IMR-90 (cell line): ENCODE results near the gene SPPL3. TPM values are rescaled to one million over a fixed set of nuclear protein-coding genes. Genes with fewer than 3 reads are reported as not detected.

ENCODE experiments used
- ATAC-seq: fragments of 200-7000 bp; cut with Tn5 transposase; 2 replicates; pipeline ENCODE4 v1.9.1; 2020; ENCODE audit warnings: low read depth, mild to moderate bottlenecking, moderate library complexity
- BruUV-seq: library from RNA; stranded (reverse); fragments of 400-500 nt; replicated peaks from 2 replicates; lab custom pipeline; 2021; lab: Mats Ljungman, UMichigan
- CTCF ChIA-PET: fragments of 300-600 bp; formaldehyde crosslinking; extraction: SDS; loops from one replicate; lab custom pipeline; 2021; ENCODE audit warnings: antibody characterized with exemption; lab: Yijun Ruan, JAX
- POLR2A ChIA-PET: fragments of 300-600 bp; sonication (Branson Sonifier 250); formaldehyde crosslinking; loops from one replicate; lab custom pipeline; 2022; ENCODE audit warnings: antibody characterized with exemption; ENCODE audit not compliant: unreplicated experiment; lab: Charles Lee
- DNase-seq: peaks from one replicate; pipeline ENCODE4 v3.0.0; 2013
- H2AFZ ChIP-seq: replicated peaks from 2 replicates; pipeline ENCODE3; 2013; ENCODE audit warnings: low read length, mild to moderate bottlenecking; ENCODE audit not compliant: poor library complexity
- H2AK5ac ChIP-seq: 2 replicates; pipeline ENCODE4 v1.6.1; 2013; ENCODE audit warnings: low read depth, low read length, inconsistent platforms
- H2AK9ac ChIP-seq: replicated peaks from 2 replicates; pipeline ENCODE3; 2013; ENCODE audit warnings: mild to moderate bottlenecking, low read depth, low read length, moderate library complexity; ENCODE audit not compliant: poor library complexity
- H2BK120ac ChIP-seq: 2 replicates; pipeline ENCODE4 v1.6.1; 2013; ENCODE audit warnings: low read depth, low read length, inconsistent platforms
- H2BK15ac ChIP-seq: 3 replicates; pipeline ENCODE4 v1.6.1; 2013; ENCODE audit warnings: low read depth, low read length, inconsistent platforms
- H2BK20ac ChIP-seq: 2 replicates; pipeline ENCODE4 v1.6.1; 2013; ENCODE audit warnings: low read depth, mild to moderate bottlenecking, inconsistent platforms, low read length, moderate library complexity
- H2BK5ac ChIP-seq: 2 replicates; pipeline ENCODE4 v1.6.1; 2013; ENCODE audit warnings: mild to moderate bottlenecking, low read depth, low read length, inconsistent platforms; ENCODE audit not compliant: poor library complexity, severe bottlenecking
- H3K14ac ChIP-seq: replicated peaks from 2 replicates; pipeline ENCODE4 v1.6.1; 2013; ENCODE audit warnings: low read depth, low read length, inconsistent platforms
- H3K18ac ChIP-seq: 2 replicates; pipeline ENCODE4 v1.6.1; 2013; ENCODE audit warnings: low read depth, low read length, control low read depth
- H3K23ac ChIP-seq: 2 replicates; pipeline ENCODE4 v1.6.1; 2013; ENCODE audit warnings: low read depth, low read length, inconsistent platforms
- H3K27ac ChIP-seq: 2 replicates; pipeline ENCODE4 v1.5.1; 2013; ENCODE audit warnings: mild to moderate bottlenecking, control low read depth, low read length; ENCODE audit not compliant: insufficient read depth
- H3K27me3 ChIP-seq: 2 replicates; pipeline ENCODE4 v1.6.1; 2013; ENCODE audit warnings: low read length; ENCODE audit not compliant: control insufficient read depth, insufficient read depth
- H3K36me3 ChIP-seq: 2 replicates; pipeline ENCODE4 v1.6.1; 2013; ENCODE audit warnings: low read length, mixed read lengths; ENCODE audit not compliant: control insufficient read depth, insufficient read depth
- H3K4ac ChIP-seq: 2 replicates; pipeline ENCODE4 v1.6.1; 2013; ENCODE audit warnings: low read depth, low read length, inconsistent platforms
- H3K4me1 ChIP-seq: 2 replicates; pipeline ENCODE4 v1.6.1; 2013; ENCODE audit warnings: low read length, mixed read lengths; ENCODE audit not compliant: control insufficient read depth, insufficient read depth
- H3K4me2 ChIP-seq: 2 replicates; pipeline ENCODE4 v1.6.1; 2013; ENCODE audit warnings: low read depth, mild to moderate bottlenecking, control low read depth, low read length, moderate library complexity
- H3K4me3 ChIP-seq: 2 replicates; pipeline ENCODE4 v1.5.1; 2013; ENCODE audit warnings: low read depth, mild to moderate bottlenecking, control low read depth, low read length, moderate library complexity; ENCODE audit not compliant: insufficient read depth
- H3K56ac ChIP-seq: 2 replicates; pipeline ENCODE4 v1.6.1; 2013; ENCODE audit warnings: low read length, inconsistent platforms; ENCODE audit not compliant: insufficient read depth; ENCODE audit errors: extremely low read depth
- H3K79me1 ChIP-seq, 2 experiments: 2 replicates each; pipeline ENCODE4 v1.6.1; 2013; ENCODE audit warnings: low read length in 2 of 2, inconsistent platforms in 1 of 2, low read depth in 1 of 2
- H3K9ac ChIP-seq: 2 replicates; pipeline ENCODE4 v1.6.1; 2013; ENCODE audit warnings: low read depth, low read length, control low read depth
- H3K9me1 ChIP-seq: 2 replicates; pipeline ENCODE4 v1.6.1; 2013; ENCODE audit warnings: low read length, inconsistent platforms; ENCODE audit not compliant: insufficient read depth
- H3K9me3 ChIP-seq: 2 replicates; pipeline ENCODE4 v1.6.1; 2013; ENCODE audit warnings: low read length; ENCODE audit not compliant: control insufficient read depth, insufficient read depth
- H4K20me1 ChIP-seq: 2 replicates; pipeline ENCODE4 v1.6.1; 2013; ENCODE audit warnings: low read length, inconsistent platforms; ENCODE audit not compliant: insufficient read depth
- H4K5ac ChIP-seq: 2 replicates; pipeline ENCODE4 v1.6.1; 2013; ENCODE audit warnings: mild to moderate bottlenecking, low read depth, low read length, control low read depth
- H4K8ac ChIP-seq, 2 experiments: 2 replicates each; pipeline ENCODE4 v1.6.1; 2013; ENCODE audit warnings: low read depth in 2 of 2, low read length in 2 of 2, control low read depth in 1 of 2, inconsistent platforms in 1 of 2
- H4K91ac ChIP-seq: 2 replicates; pipeline ENCODE4 v1.6.1; 2013; ENCODE audit warnings: low read depth, low read length, inconsistent platforms; ENCODE audit not compliant: insufficient read depth
- BHLHE40 ChIP-seq: fragments of 150-350 bp; IDR thresholded peaks from 2 replicates; pipeline ENCODE4 v1.6.1; 2016; ENCODE audit warnings: mild to moderate bottlenecking, low read depth, low read length
- MAFK ChIP-seq: IDR thresholded peaks from 2 replicates; pipeline ENCODE4 v1.6.1; 2012; ENCODE audit warnings: low read depth, low read length, improper control_type of control experiment
- NFE2L2 ChIP-seq: fragments of 150-350 bp; IDR thresholded peaks from 2 replicates; pipeline ENCODE4 v1.6.1; 2016; ENCODE audit warnings: low read depth, mild to moderate bottlenecking, low read length
- POLR2A ChIP-seq: IDR thresholded peaks from 2 replicates; pipeline ENCODE4 v1.6.1; 2012; ENCODE audit warnings: mild to moderate bottlenecking, low read depth, low read length
- RCOR1 ChIP-seq: IDR thresholded peaks from 2 replicates; pipeline ENCODE4 v1.6.1; 2012; ENCODE audit warnings: mild to moderate bottlenecking, low read length, improper control_type of control experiment; ENCODE audit not compliant: insufficient replicate concordance
- WGBS, 2 experiments: methylation state at CpG; one replicate each; pipeline versions ENCODE4 v1.1.5 to v1.1.7; 2013; ENCODE audit warnings: missing lambda C conversion rate in 2 of 2; ENCODE audit not compliant: insufficient read length in 1 of 2; ENCODE audit errors: extremely low coverage in 2 of 2; 5-methylcytosine and 5-hydroxymethylcytosine counted together
- dilution Hi-C: fragments of 300-500 bp; cut with HindIII; formaldehyde crosslinking; loops from one replicate; pipeline ENCODE4 v1.14.3; 2018; ENCODE audit warnings: low sequenced_read_pairs; ENCODE audit not compliant: unreplicated experiment
- in situ Hi-C: fragments of 300-500 bp; cut with MboI; formaldehyde crosslinking; loops from 3 replicates; pipeline ENCODE4 v1.14.3; 2019; ENCODE audit warnings: low sequenced_read_pairs, inconsistent platforms, mixed read lengths
- intact Hi-C: fragments of 100-400 bp; cut with micrococcal nuclease; formaldehyde crosslinking; loops from 2 replicates; pipeline ENCODE4 v1.10.0; 2022
- polyA plus RNA-seq, 3 experiments: library from polyadenylated mRNA; depleted of rRNA; stranded (reverse); fragments of >200 nt; gene quantifications; 2 replicates each; pipeline ENCODE4 v1.2.3, GENCODE V29; 2012; ENCODE audit warnings: low replicate concordance in 1 of 3
- total RNA-seq: library from RNA; depleted of rRNA; stranded (reverse); fragments of >200 nt; gene quantifications from 2 replicates; pipeline ENCODE4 v1.2.3, GENCODE V29; 2012
- TF ChIP-seq, protein P1 (sequence below): fragments of 150-350 bp; IDR thresholded peaks from 2 replicates; pipeline ENCODE4 v1.6.1; 2016; ENCODE audit warnings: low read depth, mild to moderate bottlenecking, low read length, moderate library complexity, borderline replicate concordance

Gene SPPL3
- total and polyA plus RNA-seq, 2 of the 4 experiments (the other 2 are of a cell fraction): 1.6 to 18.0 TPM

DNA sequence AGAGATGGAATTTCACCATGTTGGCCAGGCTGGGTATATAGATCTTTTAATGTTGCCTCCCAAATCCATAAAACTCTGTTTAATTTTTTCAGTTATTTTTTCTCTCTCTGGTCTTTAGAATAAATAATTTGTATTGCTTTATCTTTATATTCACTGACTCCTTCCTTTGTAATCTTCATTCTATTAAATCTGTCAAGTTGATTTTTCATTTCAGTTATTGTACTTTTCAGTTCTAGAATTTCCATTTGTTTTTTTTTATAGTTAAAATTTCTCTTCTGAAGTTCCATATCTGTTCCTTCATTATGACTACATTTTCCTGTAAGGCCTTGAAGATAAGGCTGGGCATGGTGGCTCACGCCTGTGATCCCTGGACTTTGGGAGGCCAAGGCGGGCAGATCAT, 13.6 kb upstream of the SPPL3 start:
- no peak for TF ChIP-seq POLR2A
- no peak for TF ChIP-seq BHLHE40
- no peak for TF ChIP-seq RCOR1
- no peak for TF ChIP-seq NFE2L2
- TF ChIP-seq, protein P1, sequence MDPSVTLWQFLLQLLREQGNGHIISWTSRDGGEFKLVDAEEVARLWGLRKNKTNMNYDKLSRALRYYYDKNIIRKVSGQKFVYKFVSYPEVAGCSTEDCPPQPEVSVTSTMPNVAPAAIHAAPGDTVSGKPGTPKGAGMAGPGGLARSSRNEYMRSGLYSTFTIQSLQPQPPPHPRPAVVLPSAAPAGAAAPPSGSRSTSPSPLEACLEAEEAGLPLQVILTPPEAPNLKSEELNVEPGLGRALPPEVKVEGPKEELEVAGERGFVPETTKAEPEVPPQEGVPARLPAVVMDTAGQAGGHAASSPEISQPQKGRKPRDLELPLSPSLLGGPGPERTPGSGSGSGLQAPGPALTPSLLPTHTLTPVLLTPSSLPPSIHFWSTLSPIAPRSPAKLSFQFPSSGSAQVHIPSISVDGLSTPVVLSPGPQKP: no peak
- no peak for TF ChIP-seq MAFK
- ChIA-PET POLR2A (no interaction called here), CTCF (no interaction called here)

More for the DNA sequence above, 13.6 kb upstream of the SPPL3 start:
- peaks cover 10% of the 10 kb centered on the region for H3K9me3 ChIP-seq
- no peak overlapping the region for H4K8ac ChIP-seq
- in situ Hi-C loops: no loop called here
- no peaks in the 10 kb centered on the region for H4K20me1 ChIP-seq
- no peak overlapping the region for H4K91ac ChIP-seq
- no peak overlapping the region for H3K9ac ChIP-seq
- DNase-seq (no peak), ATAC-seq (no peak)
- no peak overlapping the region for H3K14ac ChIP-seq
- H3K36me3 ChIP-seq: no peaks in the 10 kb centered on the region
- H3K27me3 ChIP-seq: no peaks in the 10 kb centered on the region
- no peak overlapping the region for H2AFZ ChIP-seq
- H3K4me3 ChIP-seq: no peak overlapping the region
- BruUV-seq: no TSS peak
- no peak overlapping the region for H3K56ac ChIP-seq
- no peak overlapping the region for H2BK5ac ChIP-seq
- no peak overlapping the region for H3K4ac ChIP-seq
- no peak overlapping the region for H2BK20ac ChIP-seq
- H3K23ac ChIP-seq: no peak overlapping the region
- H2BK15ac ChIP-seq: no peak overlapping the region
- H2AK9ac ChIP-seq: no peak overlapping the region
- H2AK5ac ChIP-seq: no peak overlapping the region
- no peak overlapping the region for H4K5ac ChIP-seq
- H2BK120ac ChIP-seq: no peak overlapping the region
- H3K79me1 ChIP-seq: no peaks in the 10 kb centered on the region
- H3K9me1 ChIP-seq: no peaks in the 10 kb centered on the region
- H3K18ac ChIP-seq: no peak overlapping the region
- H3K4me1 ChIP-seq: no peaks in the 10 kb centered on the region
- intact Hi-C loops: no loop called here
- no peak overlapping the region for H3K4me2 ChIP-seq
- dilution Hi-C loops: no loop called here
- no CpG with 5 or more reads among the region's 2 CpGs for WGBS, 2 experiments
- H3K27ac ChIP-seq: no peak overlapping the region
